Measurements from ENCODE around the gene SERPINB7. TPM values are rescaled to one million over a fixed set of nuclear protein-coding genes. Genes with fewer than 3 reads are reported as not detected.

The SERPINB7 gene
- total and polyA plus RNA-seq, 2 experiments from 2014 or later, result 12.2 to 13.8 TPM

DNA sequence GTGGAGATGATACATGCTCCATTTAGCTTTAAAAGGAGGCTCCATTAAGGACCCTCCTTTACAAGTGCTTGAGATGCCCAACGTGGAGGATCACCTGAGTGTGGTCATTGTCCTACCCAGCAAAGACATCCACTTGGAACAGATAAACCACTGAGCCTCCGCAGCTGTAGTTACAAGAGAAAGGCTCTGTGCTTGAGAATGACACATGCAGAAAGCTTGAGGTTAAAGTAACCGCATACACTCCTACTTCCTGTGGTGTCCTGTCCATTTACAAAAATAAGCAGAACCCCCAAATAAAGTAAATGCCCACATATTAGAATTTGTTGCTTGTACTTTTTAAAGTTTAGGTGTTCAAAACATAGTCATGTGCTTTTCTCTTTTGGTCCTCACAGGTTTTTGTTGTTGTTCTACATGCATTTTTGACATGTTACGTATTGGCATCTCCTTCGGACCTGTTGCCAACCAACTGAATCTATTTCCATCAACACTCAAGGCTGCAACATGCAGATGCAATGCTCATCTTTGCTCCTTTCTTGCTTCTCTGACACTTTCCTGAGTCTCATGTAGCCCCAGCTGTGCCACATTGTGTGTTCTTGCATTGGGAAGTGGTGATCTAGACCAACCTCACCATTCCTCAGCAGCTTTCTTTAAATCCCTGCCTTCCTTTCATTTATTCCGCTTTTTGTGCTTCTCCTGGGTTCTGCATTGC, 56.0 kb downstream of the SERPINB7 start:
- no peaks in the 10 kb centered on the region for H3K27me3 ChIP-seq (replicated peaks; ENCODE audit: insufficient read depth)
- H3K27ac ChIP-seq, result peak overlapping the region; percentile 60
- H3K4me1 ChIP-seq (ENCODE audit: insufficient read depth), result peaks cover 66% of the 10 kb centered on the region
- H2AFZ ChIP-seq, result no peak overlapping the region
- TF ChIP-seq EZH2phosphoT487 (IDR thresholded peaks at IDR 0.05; ENCODE audit: insufficient read depth, low read depth) (no peak), EZH2 (IDR thresholded peaks at IDR 0.05; ENCODE audit: insufficient read depth, poor library complexity, severe bottlenecking) (no peak)
- peak; percentile 69 for DNase-seq
- WGBS, 2 experiments (ENCODE audit: low coverage in 1 of 2, low lambda C conversion rate in 2 of 2, missing lambda C conversion rate in 2 of 2), result 60 to 72% methylated on average over 6 of the region's 6 CpGs
- H3K36me3 ChIP-seq (ENCODE audit: low read depth), result no peaks in the 10 kb centered on the region
- no peaks in the 10 kb centered on the region for H3K9me2 ChIP-seq (ENCODE audit: insufficient read depth)
- no peak overlapping the region for H3K4me3 ChIP-seq
- no peaks in the 10 kb centered on the region for H4K20me1 ChIP-seq (ENCODE audit: insufficient read depth)
- no peaks in the 10 kb centered on the region for H3K79me2 ChIP-seq (ENCODE audit: insufficient read depth)
- H3F3A ChIP-seq (ENCODE audit: insufficient read depth), result peaks cover 59% of the 10 kb centered on the region
- in situ Hi-C loops (cut with MboI), result loop anchor here (25.0 kb wide), 3 partner anchors 244 to 819 kb away; partner anchors contain the start of genes KDSR and SERPINB13
- H3K9ac ChIP-seq, result no peak overlapping the region
- H3K4me2 ChIP-seq (ENCODE audit: unreplicated experiment), result peak overlapping the region; percentile 62
- no peaks in the 10 kb centered on the region for H3K9me3 ChIP-seq (ENCODE audit: low read depth)

GRCh38 chr18:63832470-63832869, 57.3 kb downstream of the SERPINB7 start:
- H2AFZ ChIP-seq, result no peak overlapping the region
- 5% methylated on average over 1 of the region's 1 CpG for WGBS, 2 experiments (ENCODE audit: low coverage in 1 of 2, low lambda C conversion rate in 2 of 2, missing lambda C conversion rate in 2 of 2)

DNA sequence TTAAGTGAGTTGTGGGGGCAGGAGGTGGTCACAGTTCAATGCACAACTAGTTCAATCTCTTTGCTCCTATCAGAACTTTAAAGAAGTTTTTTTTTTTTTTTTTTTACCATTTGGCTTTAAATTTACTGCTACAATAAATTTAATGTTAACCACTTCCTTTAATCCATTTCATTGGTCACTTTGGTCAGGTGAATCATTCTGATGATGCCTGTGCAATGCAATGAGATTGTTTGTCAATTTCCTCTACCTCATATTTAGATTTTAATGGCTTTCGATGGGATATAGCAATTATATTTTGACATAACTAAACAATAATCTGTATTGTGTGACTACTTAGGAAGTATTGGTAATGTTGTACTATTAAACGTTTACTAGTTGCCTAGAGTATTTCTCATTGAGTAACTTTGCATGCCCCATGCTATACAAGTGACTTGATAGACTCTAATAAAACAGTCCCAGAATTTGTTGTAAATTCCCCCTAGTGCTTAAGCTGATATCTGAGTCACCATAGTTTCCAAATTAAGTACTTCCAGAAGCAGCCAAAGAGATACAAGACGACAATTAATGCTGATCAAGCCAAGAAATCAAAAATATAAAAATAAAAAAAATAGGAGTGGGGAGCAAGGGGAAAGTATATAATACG, 59.4 kb downstream of the SERPINB7 start:
- H3K36me3 ChIP-seq (ENCODE audit: low read depth), result no peaks in the 10 kb centered on the region
- no peaks in the 10 kb centered on the region for H3K9me2 ChIP-seq (ENCODE audit: insufficient read depth)
- no peak overlapping the region for H2AFZ ChIP-seq
- H3K27ac ChIP-seq, result no peak overlapping the region
- H3K4me2 ChIP-seq (ENCODE audit: unreplicated experiment), result no peak overlapping the region
- TF ChIP-seq EZH2phosphoT487 (IDR thresholded peaks at IDR 0.05; ENCODE audit: insufficient read depth, low read depth) (no peak), EZH2 (IDR thresholded peaks at IDR 0.05; ENCODE audit: insufficient read depth, poor library complexity, severe bottlenecking) (no peak)
- H3F3A ChIP-seq (ENCODE audit: insufficient read depth), result peaks cover 49% of the 10 kb centered on the region
- 31 to 39% methylated on average over 4 of the region's 4 CpGs for WGBS, 2 experiments (ENCODE audit: low coverage in 1 of 2, low lambda C conversion rate in 2 of 2, missing lambda C conversion rate in 2 of 2)
- DNase-seq, result peak; percentile 24
- H3K27me3 ChIP-seq (replicated peaks; ENCODE audit: insufficient read depth), result no peaks in the 10 kb centered on the region
- in situ Hi-C loops (cut with MboI), result loop anchor here (25.0 kb wide), 3 partner anchors 247 to 822 kb away; partner anchors contain the start of genes KDSR and SERPINB13
- no peaks in the 10 kb centered on the region for H3K79me2 ChIP-seq (ENCODE audit: insufficient read depth)
- H3K4me3 ChIP-seq, result no peak overlapping the region
- H3K4me1 ChIP-seq (ENCODE audit: insufficient read depth), result peaks cover 48% of the 10 kb centered on the region
- H3K9me3 ChIP-seq (ENCODE audit: low read depth), result no peaks in the 10 kb centered on the region
- no peak overlapping the region for H3K9ac ChIP-seq
- H4K20me1 ChIP-seq (ENCODE audit: insufficient read depth), result no peaks in the 10 kb centered on the region

More at GRCh38 chr18:63832470-63832869, 57.3 kb downstream of the SERPINB7 start:
- Histone ChIP-seq H3K79me2 (ENCODE audit: insufficient read depth) (no peaks in the 10 kb centered on the region), H3K27ac (peak overlapping the region; percentile 60), H3K4me1 (ENCODE audit: insufficient read depth) (peaks cover 66% of the 10 kb centered on the region), H4K20me1 (ENCODE audit: insufficient read depth) (no peaks in the 10 kb centered on the region), H3K4me2 (ENCODE audit: unreplicated experiment) (peak overlapping the region; percentile 35), H3K9ac (no peak overlapping the region), H3K27me3 (replicated peaks; ENCODE audit: insufficient read depth) (no peaks in the 10 kb centered on the region), H3F3A (ENCODE audit: insufficient read depth) (peaks cover 59% of the 10 kb centered on the region), H3K4me3 (no peak overlapping the region), H3K9me3 (ENCODE audit: low read depth) (no peaks in the 10 kb centered on the region), H3K36me3 (ENCODE audit: low read depth) (no peaks in the 10 kb centered on the region), H3K9me2 (ENCODE audit: insufficient read depth) (no peaks in the 10 kb centered on the region)
- TF ChIP-seq EZH2phosphoT487 (IDR thresholded peaks at IDR 0.05; ENCODE audit: insufficient read depth, low read depth), result no peak
- no peak for TF ChIP-seq EZH2 (IDR thresholded peaks at IDR 0.05; ENCODE audit: insufficient read depth, poor library complexity, severe bottlenecking)
- in situ Hi-C loops (cut with MboI), result loop anchor here (25.0 kb wide), 3 partner anchors 245 to 820 kb away; partner anchors contain the start of genes KDSR and SERPINB13
- DNase-seq, result peak; percentile 85

DNA sequence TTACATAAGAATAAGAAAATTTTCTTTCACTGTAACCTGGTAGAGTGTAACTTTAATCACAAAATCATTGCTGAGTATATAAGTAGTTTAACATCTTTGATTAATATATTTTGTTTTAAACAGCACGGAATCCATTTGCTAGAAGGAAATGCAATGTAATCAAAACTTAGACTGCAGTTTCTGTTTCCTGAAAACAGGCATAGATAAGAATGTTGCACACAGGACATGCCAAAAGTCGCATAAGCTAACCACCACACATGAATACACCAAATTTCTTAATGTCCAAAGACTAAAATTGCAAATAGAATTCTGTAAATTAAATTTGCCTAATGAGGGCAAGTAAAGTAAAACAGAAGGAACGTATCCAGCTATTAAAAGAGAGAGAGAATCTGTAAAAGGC, 61.2 kb downstream of the SERPINB7 start:
- H3K79me2 ChIP-seq (ENCODE audit: insufficient read depth), result no peaks in the 10 kb centered on the region
- no peak overlapping the region for H3K27ac ChIP-seq
- no peak overlapping the region for H3K4me2 ChIP-seq (ENCODE audit: unreplicated experiment)
- H3K36me3 ChIP-seq (ENCODE audit: low read depth), result no peaks in the 10 kb centered on the region
- no peaks in the 10 kb centered on the region for H4K20me1 ChIP-seq (ENCODE audit: insufficient read depth)
- 52 to 62% methylated on average over 3 of the region's 3 CpGs for WGBS, 2 experiments (ENCODE audit: low coverage in 1 of 2, low lambda C conversion rate in 2 of 2, missing lambda C conversion rate in 2 of 2)
- H3K27me3 ChIP-seq (replicated peaks; ENCODE audit: insufficient read depth), result no peaks in the 10 kb centered on the region
- peaks cover 33% of the 10 kb centered on the region for H3F3A ChIP-seq (ENCODE audit: insufficient read depth)
- H3K9ac ChIP-seq, result no peak overlapping the region
- no peak overlapping the region for H2AFZ ChIP-seq
- in situ Hi-C loops (cut with MboI), result loop anchor here (25.0 kb wide), 3 partner anchors 249 to 824 kb away; partner anchors contain the start of genes KDSR and SERPINB13
- no peak for TF ChIP-seq EZH2 (IDR thresholded peaks at IDR 0.05; ENCODE audit: insufficient read depth, poor library complexity, severe bottlenecking)
- no peak for TF ChIP-seq EZH2phosphoT487 (IDR thresholded peaks at IDR 0.05; ENCODE audit: insufficient read depth, low read depth)
- H3K4me3 ChIP-seq, result no peak overlapping the region
- DNase-seq, result no peak
- peaks cover 29% of the 10 kb centered on the region for H3K4me1 ChIP-seq (ENCODE audit: insufficient read depth)
- H3K9me2 ChIP-seq (ENCODE audit: insufficient read depth), result no peaks in the 10 kb centered on the region
- H3K9me3 ChIP-seq (ENCODE audit: low read depth), result no peaks in the 10 kb centered on the region
